HepG2 (cell line): ENCODE measurements around the gene JMJD7. TPM values are rescaled to one million over a fixed set of nuclear protein-coding genes. Genes with fewer than 3 reads are reported as not detected.

Experiments
- ATAC-seq: fragments of 200-7000 bp; cut with Tn5 transposase; 3 replicates; pipeline ENCODE4 v1.9.1; 2020; ENCODE audit warnings: mild to moderate bottlenecking, moderate library complexity
- BruUV-seq: library from RNA; stranded (reverse); fragments of 400-500 nt; replicated peaks from 2 replicates; lab custom pipeline; 2021; lab: Mats Ljungman, UMichigan
- CTCF ChIA-PET: fragments of 300-600 bp; formaldehyde crosslinking; extraction: SDS; loops from one replicate; lab custom pipeline; 2021; ENCODE audit warnings: low total read pairs, inconsistent platforms, low intra/inter-chr PET ratio; lab: Yijun Ruan, JAX
- POLR2A ChIA-PET: fragments of 350-600 bp; sonication (Branson Sonifier 250); formaldehyde crosslinking; loops from one replicate; lab custom pipeline; 2020; ENCODE audit warnings: antibody characterized with exemption, inconsistent platforms; lab: Yijun Ruan, JAX
- DNase-seq: peaks from one replicate; pipeline ENCODE4 v3.0.0-alpha.2; 2015; ENCODE audit warnings: low spot score
- FAIRE-seq: peaks from 3 replicates; lab custom pipeline; 2011; peaks lifted over from hg19 to GRCh38; lab: Jason Lieb, UNC
- H2AFZ ChIP-seq: one replicate; pipeline ENCODE4 v1.6.1; 2011; ENCODE audit warnings: low read length, inconsistent platforms
- H3K27ac ChIP-seq: fragments of 300-600 bp; 3 replicates; pipeline ENCODE4 v1.8.0; 2011; ENCODE audit warnings: mixed run types, mild to moderate bottlenecking, mixed read lengths, low read length, inconsistent platforms; ENCODE audit not compliant: insufficient read depth; ENCODE audit errors: extremely low read length
- H3K27me3 ChIP-seq, 2 experiments: fragments of 200-600 bp in 1 of 2; 2 replicates in 1 of 2; 3 replicates in 1 of 2; pipeline versions ENCODE4 v1.6.0 to v1.8.0; 2011; ENCODE audit warnings: low read length in 2 of 2, mild to moderate bottlenecking in 2 of 2, moderate library complexity in 2 of 2, inconsistent platforms in 1 of 2; ENCODE audit not compliant: insufficient read depth in 2 of 2, control insufficient read depth in 1 of 2
- H3K36me3 ChIP-seq, 2 experiments: fragments of 200-600 bp in 1 of 2; replicated peaks in 1 of 2; 2 replicates in 1 of 2; 3 replicates in 1 of 2; pipeline versions ENCODE4 v1.5.1 to v1.8.0; 2011; ENCODE audit warnings: low read length in 2 of 2, inconsistent platforms in 1 of 2; ENCODE audit not compliant: insufficient read depth in 2 of 2, control insufficient read depth in 1 of 2
- H3K4me1 ChIP-seq: 2 replicates; pipeline ENCODE4 v1.5.1; 2012; ENCODE audit warnings: low read length, inconsistent platforms; ENCODE audit not compliant: insufficient read depth
- H3K4me2 ChIP-seq: 2 replicates; pipeline ENCODE4 v1.6.0; 2011; ENCODE audit warnings: low read depth, low read length, inconsistent platforms
- H3K4me3 ChIP-seq, 3 experiments: fragments of 200-600 bp in 1 of 3; sonication (generic), shearing (Covaris generic) in 1 of 3; replicated peaks in 1 of 3; 2 replicates each; pipeline ENCODE4 v1.5.1; 2011 to 2016; ENCODE audit warnings: low read length in 3 of 3, inconsistent platforms in 2 of 3, low read depth in 2 of 3, mild to moderate bottlenecking in 2 of 3, control low read depth in 1 of 3, mixed read lengths in 1 of 3; ENCODE audit not compliant: insufficient read depth in 1 of 3
- H3K79me2 ChIP-seq: one replicate; pipeline ENCODE4 v1.6.1; 2011; ENCODE audit warnings: low read length, inconsistent platforms; ENCODE audit not compliant: insufficient read depth
- H3K9ac ChIP-seq: 2 replicates; pipeline ENCODE4 v1.6.0; 2011; ENCODE audit warnings: mild to moderate bottlenecking, low read depth, low read length, inconsistent platforms; ENCODE audit not compliant: insufficient read depth
- H3K9me3 ChIP-seq: 2 replicates; pipeline ENCODE4 v1.5.1; 2012; ENCODE audit warnings: mild to moderate bottlenecking, low read length
- H4K20me1 ChIP-seq: 2 replicates; pipeline ENCODE4 v1.6.0; 2011; ENCODE audit warnings: inconsistent platforms, mild to moderate bottlenecking, low read length, moderate library complexity; ENCODE audit not compliant: insufficient read depth
- AHR ChIP-seq: IDR thresholded peaks from 2 replicates; pipeline ENCODE4 v1.6.1; 2018; ENCODE audit warnings: missing genetic modification reagents, missing compliant biosample characterization
- IKZF4 ChIP-seq: sonication (generic); formaldehyde crosslinking; IDR thresholded peaks from 2 replicates; pipeline ENCODE4 v1.5.1; 2020; ENCODE audit warnings: borderline replicate concordance, mild to moderate bottlenecking, low read depth, missing genetic modification reagents; ENCODE audit errors: not compliant biosample characterization
- KAT8 ChIP-seq: IDR thresholded peaks from 2 replicates; pipeline ENCODE4 v1.6.1; 2016; ENCODE audit warnings: missing genetic modification reagents, missing compliant biosample characterization
- KDM3A ChIP-seq: IDR thresholded peaks from 2 replicates; pipeline ENCODE4 v1.6.1; 2018; ENCODE audit warnings: low read depth, missing compliant biosample characterization
- SAFB2 ChIP-seq: sonication (generic); formaldehyde crosslinking; IDR thresholded peaks from 2 replicates; pipeline ENCODE4 v1.5.1; 2020; ENCODE audit warnings: missing genetic modification reagents, low read depth, mild to moderate bottlenecking, borderline replicate concordance
- ZNF569 ChIP-seq: sonication (generic); formaldehyde crosslinking; IDR thresholded peaks from 2 replicates; pipeline ENCODE4 v1.5.0; 2020; ENCODE audit warnings: mild to moderate bottlenecking, missing genetic modification reagents, moderate library complexity, borderline replicate concordance
- ZNF616 ChIP-seq: sonication (generic); formaldehyde crosslinking; IDR thresholded peaks from 2 replicates; pipeline ENCODE4 v1.5.0; 2020; ENCODE audit warnings: low read depth, mild to moderate bottlenecking, missing genetic modification reagents
- whole genome bisulfite sequencing: methylation state at CpG from one replicate; pipeline ENCODE4 v1.1.6; 2017; ENCODE audit warnings: low lambda C conversion rate; 5-methylcytosine and 5-hydroxymethylcytosine counted together
- in situ Hi-C: cut with HindIII; loops from 2 replicates; pipeline ENCODE4 v1.10.0; 2017; ENCODE audit warnings: low pct_unique_long_range_greater_than_20kb; ENCODE audit not compliant: extremely low pct_ligation_motif_present
- intact Hi-C: fragments of 100-400 bp; cut with micrococcal nuclease; formaldehyde crosslinking; loops from one replicate; pipeline ENCODE4 v1.10.0; 2022; ENCODE audit not compliant: unreplicated experiment
- polyA plus RNA-seq, 8 experiments: library from polyadenylated mRNA; depleted of rRNA in 3 of 8; stranded (reverse) in 7 of 8; unstranded in 1 of 8; fragments of >200 nt; fragmentation: Illumina TruSeq in 4 of 8; extraction: Trizol in 4 of 8; gene quantifications; 2 replicates each; pipeline versions ENCODE4 v1.2.1 to v1.2.3, GENCODE V29; 2011 to 2016; ENCODE audit warnings: low read depth in 4 of 8, missing spikeins in 1 of 8, mixed read lengths in 1 of 8; ENCODE audit not compliant: insufficient read depth in 1 of 8
- total RNA-seq, 5 experiments: library from RNA; depleted of rRNA; stranded (reverse); fragments of >200 nt; fragmentation: Illumina TruSeq; extraction: Trizol; gene quantifications; 2 replicates each; pipeline ENCODE4 v1.2.3, GENCODE V29; 2016; ENCODE audit warnings: low read depth in 1 of 5
- TF ChIP-seq, protein P1 (sequence below): sonication (generic); formaldehyde crosslinking; IDR thresholded peaks from 2 replicates; pipeline ENCODE4 v1.4.0; 2020; ENCODE audit warnings: missing genetic modification reagents, mild to moderate bottlenecking, borderline replicate concordance
- TF ChIP-seq, protein P2 (sequence below): sonication (generic); formaldehyde crosslinking; IDR thresholded peaks from 2 replicates; pipeline ENCODE4 v1.4.0; 2020; ENCODE audit warnings: missing genetic modification reagents
- TF ChIP-seq, protein P3 (sequence below): sonication (generic); formaldehyde crosslinking; IDR thresholded peaks from 2 replicates; pipeline ENCODE4 v1.8.1; 2022; ENCODE audit warnings: low read depth, mild to moderate bottlenecking, missing genetic modification reagents

JMJD7 gene
- total and polyA plus RNA-seq, 2 of the 13 experiments (the other 11 are each of a cell fraction or from before 2014, with no cell fraction given), result 6.4 to 7.1 TPM

DNA sequence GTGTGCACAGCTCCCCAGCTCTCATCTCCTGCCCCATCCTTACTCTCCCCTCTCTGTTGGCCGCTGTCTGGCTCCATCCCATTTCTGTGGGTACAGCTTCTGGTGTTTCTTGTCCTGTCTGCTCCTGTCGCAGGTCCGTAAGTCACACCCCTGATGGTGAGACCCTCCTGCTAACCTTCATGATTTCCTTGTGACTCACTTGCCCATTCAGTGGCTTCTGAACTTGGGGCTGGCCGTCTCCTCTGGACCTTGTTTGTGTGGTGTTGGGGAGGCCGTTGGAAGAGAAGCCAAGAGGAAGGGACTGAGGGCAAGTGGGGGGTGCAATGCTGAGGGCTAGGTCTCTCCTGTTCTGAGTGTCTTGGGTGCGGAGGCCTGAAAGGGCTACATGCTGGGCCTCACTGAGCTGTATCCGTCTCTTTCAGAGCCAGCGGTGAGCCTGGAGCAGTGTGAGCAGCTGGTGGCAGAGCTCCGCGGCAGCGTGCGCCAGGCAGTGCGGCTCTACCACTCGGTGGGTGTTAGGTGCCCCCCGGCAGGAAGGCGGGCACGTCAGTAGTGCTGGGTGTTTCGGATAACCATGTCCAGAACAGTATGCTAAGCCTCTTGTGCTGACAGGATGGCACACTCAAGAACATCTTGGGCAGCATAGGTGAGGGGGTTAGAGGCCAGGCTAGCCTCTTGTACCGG, 3.7 kb upstream of the JMJD7 start:
- no peak for FAIRE-seq
- WGBS, result 93% methylated on average over 15 of the region's 19 CpGs
- ChIA-PET POLR2A (no interaction called here), CTCF (no interaction called here)
- no peak for ATAC-seq
- no peaks in the 10 kb centered on the region for H3K9me3 ChIP-seq
- peaks cover 0 to 4% of the 10 kb centered on the region in 2 experiments; a peak in 4 of 5 replicates for H3K36me3 ChIP-seq
- H3K4me1 ChIP-seq, result peaks cover 9% of the 10 kb centered on the region
- H4K20me1 ChIP-seq, result no peaks in the 10 kb centered on the region
- no peak overlapping the region for H3K27ac ChIP-seq
- no peaks in the 10 kb centered on the region for H3K79me2 ChIP-seq
- in situ Hi-C loops (no loop called here), intact Hi-C loops (no loop called here)
- no peak overlapping the region for H3K9ac ChIP-seq
- TF ChIP-seq ZNF569 (CRISPR knock-in tag), result no peak
- no peak for TF ChIP-seq ZNF616 (CRISPR knock-in tag)
- TF ChIP-seq IKZF4 (CRISPR knock-in tag), result no peak
- H3K27me3 ChIP-seq, result no peaks in the 10 kb centered on the region; a peak in 1 of 5 replicates
- H2AFZ ChIP-seq, result no peak overlapping the region
- no peak overlapping the region for H3K4me2 ChIP-seq
- no TSS peak for BruUV-seq
- no peak for DNase-seq
- no peak overlapping the region for H3K4me3 ChIP-seq

DNA sequence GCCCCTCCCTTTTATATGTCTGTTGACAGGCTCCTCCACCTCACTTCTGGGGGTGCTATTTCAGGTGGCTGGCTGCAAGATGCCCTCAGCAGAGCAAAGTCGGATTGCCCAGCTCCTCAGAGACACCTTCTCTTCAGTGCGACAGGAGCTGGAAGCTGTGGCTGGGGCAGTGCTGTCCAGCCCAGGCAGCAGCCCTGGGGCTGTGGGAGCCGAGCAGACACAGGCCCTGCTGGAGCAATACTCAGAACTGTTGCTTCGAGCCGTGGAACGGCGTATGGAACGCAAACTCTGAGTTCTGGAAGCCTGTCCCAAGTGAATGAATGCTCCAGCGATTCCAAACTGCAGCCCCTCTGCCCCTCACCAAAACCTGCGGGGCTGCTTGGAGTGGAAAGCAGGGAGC, 2.7 kb upstream of the JMJD7 start:
- Histone ChIP-seq H3K27ac (no peak overlapping the region), H3K4me1 (peaks cover 18% of the 10 kb centered on the region), H3K9ac (no peak overlapping the region), H3K4me3 (no peak overlapping the region), H4K20me1 (no peaks in the 10 kb centered on the region), H3K9me3 (no peaks in the 10 kb centered on the region), H2AFZ (no peak overlapping the region), H3K27me3 (no peaks in the 10 kb centered on the region; a peak in 1 of 5 replicates), H3K4me2 (no peak overlapping the region), H3K79me2 (no peaks in the 10 kb centered on the region), H3K36me3 (peaks cover 0 to 4% of the 10 kb centered on the region in 2 experiments; a peak in 4 of 5 replicates)
- DNase-seq (no peak), FAIRE-seq (no peak), ATAC-seq (no peak)
- no TSS peak for BruUV-seq
- 95% methylated on average over 7 of the region's 10 CpGs for WGBS
- CTCF ChIA-PET, result no interaction called here
- intact Hi-C loops, result no loop called here
- in situ Hi-C loops, result no loop called here
- POLR2A ChIA-PET, result no interaction called here
- no peak for TF ChIP-seq KDM3A (CRISPR knock-in tag)
- TF ChIP-seq, protein P1, sequence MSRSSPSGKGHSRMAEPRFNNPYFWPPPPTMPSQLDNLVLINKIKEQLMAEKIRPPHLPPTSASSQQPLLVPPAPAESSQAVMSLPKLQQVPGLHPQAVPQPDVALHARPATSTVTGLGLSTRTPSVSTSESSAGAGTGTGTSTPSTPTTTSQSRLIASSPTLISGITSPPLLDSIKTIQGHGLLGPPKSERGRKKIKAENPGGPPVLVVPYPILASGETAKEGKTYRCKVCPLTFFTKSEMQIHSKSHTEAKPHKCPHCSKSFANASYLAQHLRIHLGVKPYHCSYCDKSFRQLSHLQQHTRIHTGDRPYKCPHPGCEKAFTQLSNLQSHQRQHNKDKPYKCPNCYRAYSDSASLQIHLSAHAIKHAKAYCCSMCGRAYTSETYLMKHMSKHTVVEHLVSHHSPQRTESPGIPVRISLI (CRISPR knock-in tag), result no peak
- TF ChIP-seq, protein P2, sequence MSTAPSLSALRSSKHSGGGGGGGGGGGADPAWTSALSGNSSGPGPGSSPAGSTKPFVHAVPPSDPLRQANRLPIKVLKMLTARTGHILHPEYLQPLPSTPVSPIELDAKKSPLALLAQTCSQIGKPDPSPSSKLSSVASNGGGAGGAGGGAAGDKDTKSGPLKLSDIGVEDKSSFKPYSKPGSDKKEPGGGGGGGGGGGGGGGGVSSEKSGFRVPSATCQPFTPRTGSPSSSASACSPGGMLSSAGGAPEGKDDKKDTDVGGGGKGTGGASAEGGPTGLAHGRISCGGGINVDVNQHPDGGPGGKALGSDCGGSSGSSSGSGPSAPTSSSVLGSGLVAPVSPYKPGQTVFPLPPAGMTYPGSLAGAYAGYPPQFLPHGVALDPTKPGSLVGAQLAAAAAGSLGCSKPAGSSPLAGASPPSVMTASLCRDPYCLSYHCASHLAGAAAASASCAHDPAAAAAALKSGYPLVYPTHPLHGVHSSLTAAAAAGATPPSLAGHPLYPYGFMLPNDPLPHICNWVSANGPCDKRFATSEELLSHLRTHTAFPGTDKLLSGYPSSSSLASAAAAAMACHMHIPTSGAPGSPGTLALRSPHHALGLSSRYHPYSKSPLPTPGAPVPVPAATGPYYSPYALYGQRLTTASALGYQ (CRISPR knock-in tag), result no peak
- no peak for TF ChIP-seq SAFB2 (CRISPR knock-in tag)
- TF ChIP-seq KAT8 (CRISPR knock-in tag), result no peak
- TF ChIP-seq AHR (CRISPR knock-in tag), result no peak
- TF ChIP-seq, protein P3, sequence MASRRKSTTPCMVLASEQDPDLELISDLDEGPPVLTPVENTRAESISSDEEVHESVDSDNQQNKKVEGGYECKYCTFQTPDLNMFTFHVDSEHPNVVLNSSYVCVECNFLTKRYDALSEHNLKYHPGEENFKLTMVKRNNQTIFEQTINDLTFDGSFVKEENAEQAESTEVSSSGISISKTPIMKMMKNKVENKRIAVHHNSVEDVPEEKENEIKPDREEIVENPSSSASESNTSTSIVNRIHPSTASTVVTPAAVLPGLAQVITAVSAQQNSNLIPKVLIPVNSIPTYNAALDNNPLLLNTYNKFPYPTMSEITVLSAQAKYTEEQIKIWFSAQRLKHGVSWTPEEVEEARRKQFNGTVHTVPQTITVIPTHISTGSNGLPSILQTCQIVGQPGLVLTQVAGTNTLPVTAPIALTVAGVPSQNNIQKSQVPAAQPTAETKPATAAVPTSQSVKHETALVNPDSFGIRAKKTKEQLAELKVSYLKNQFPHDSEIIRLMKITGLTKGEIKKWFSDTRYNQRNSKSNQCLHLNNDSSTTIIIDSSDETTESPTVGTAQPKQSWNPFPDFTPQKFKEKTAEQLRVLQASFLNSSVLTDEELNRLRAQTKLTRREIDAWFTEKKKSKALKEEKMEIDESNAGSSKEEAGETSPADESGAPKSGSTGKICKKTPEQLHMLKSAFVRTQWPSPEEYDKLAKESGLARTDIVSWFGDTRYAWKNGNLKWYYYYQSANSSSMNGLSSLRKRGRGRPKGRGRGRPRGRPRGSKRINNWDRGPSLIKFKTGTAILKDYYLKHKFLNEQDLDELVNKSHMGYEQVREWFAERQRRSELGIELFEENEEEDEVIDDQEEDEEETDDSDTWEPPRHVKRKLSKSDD, result no peak
